ENCODE results near the gene LMTK3. TPM values are rescaled to one million over a fixed set of nuclear protein-coding genes. Genes with fewer than 3 reads are reported as not detected.
"Not testable (repeated sequence)": the region's sequence is repeated elsewhere in the genome, so short reads cannot be mapped to it uniquely, and the experiment has no call there.

Gene LMTK3
- total and polyA plus RNA-seq, 10 donors, result 0.29 to 4.2 (median 1.3) TPM

GRCh38 chr19:48524221-48524620, 12.6 kb upstream of the LMTK3 start:
- Histone ChIP-seq H3K4me3 (no peak overlapping the region), H3K36me3 (no peaks in the 10 kb centered on the region), H3K9me3 (peaks cover 0 to 54% (median 48%) of the 10 kb centered on the region in 8 donors), H3K27ac (no peak overlapping the region), H3K27me3 (replicated peaks in 1 of 7) (peaks cover 0 to 6% (median 0%) of the 10 kb centered on the region in 7 donors), H3K4me1 (no peaks in the 10 kb centered on the region)
- intact Hi-C loops (cut with DNase I; ENCODE audit: low total_unique reads), result no loop called here
- TF ChIP-seq POLR2AphosphoS5 (IDR thresholded peaks at IDR 0.05), result no peak
- TF ChIP-seq CTCF (IDR thresholded peaks at IDR 0.05 in 8 of 11, conservative IDR thresholded peaks at IDR 0.05 in 3 of 11), result no peak
- TF ChIP-seq POLR2A (IDR thresholded peaks at IDR 0.05), result no peak
- 73 to 95% (median 83%) methylated on average over 2 of the region's 2 CpGs for WGBS, 5 donors
- no peak for DNase-seq

GRCh38 chr19:48520134-48520533, 8.5 kb upstream of the LMTK3 start:
- no peaks in the 10 kb centered on the region for H3K36me3 ChIP-seq
- intact Hi-C loops (cut with DNase I; ENCODE audit: low total_unique reads), result no loop called here

GRCh38 chr19:48519426-48519825, 7.8 kb upstream of the LMTK3 start:
- H3K4me3 ChIP-seq; DNase-seq; intact Hi-C loops (cut with DNase I; ENCODE audit: low total_unique reads); H3K27ac ChIP-seq; H3K36me3 ChIP-seq; H3K9me3 ChIP-seq; H3K27me3 ChIP-seq (replicated peaks in 1 of 7); H3K4me1 ChIP-seq: not testable (repeated sequence)
- WGBS, 5 donors, result 82 to 93% (median 90%) methylated on average over 4 of the region's 4 CpGs

More at GRCh38 chr19:48520134-48520533, 8.5 kb upstream of the LMTK3 start:
- 70 to 86% (median 80%) methylated on average over 4 of the region's 4 CpGs for WGBS, 5 donors
- Histone ChIP-seq H3K4me1 (no peaks in the 10 kb centered on the region), H3K27me3 (replicated peaks in 1 of 7) (peaks cover 0 to 6% (median 0%) of the 10 kb centered on the region in 7 donors), H3K4me3 (no peak overlapping the region), H3K9me3 (peaks cover 0 to 16% (median 13%) of the 10 kb centered on the region in 8 donors), H3K27ac (no peak overlapping the region)
- no peak for DNase-seq
- TF ChIP-seq POLR2AphosphoS5 (IDR thresholded peaks at IDR 0.05) (no peak), POLR2A (IDR thresholded peaks at IDR 0.05) (no peak), CTCF (IDR thresholded peaks at IDR 0.05 in 8 of 11, conservative IDR thresholded peaks at IDR 0.05 in 3 of 11) (no peak)

- DNase-seq, result no peak
- H3K9me3 ChIP-seq, result no peaks in the 10 kb centered on the region
- H3K36me3 ChIP-seq, result no peaks in the 10 kb centered on the region
- 71 to 88% (median 78%) methylated on average over 3 of the region's 3 CpGs for WGBS, 5 donors
- H3K27me3 ChIP-seq (replicated peaks in 1 of 7), result peaks cover 0 to 11% (median 6%) of the 10 kb centered on the region in 7 donors
- H3K4me3 ChIP-seq, result no peak overlapping the region
- no peak overlapping the region for H3K27ac ChIP-seq
- intact Hi-C loops (cut with DNase I; ENCODE audit: low total_unique reads), result no loop called here
- H3K4me1 ChIP-seq, result peaks cover 0 to 12% (median 9%) of the 10 kb centered on the region in 6 donors
- TF ChIP-seq POLR2AphosphoS5 (IDR thresholded peaks at IDR 0.05) (no peak), POLR2A (IDR thresholded peaks at IDR 0.05) (no peak), CTCF (IDR thresholded peaks at IDR 0.05 in 8 of 11, conservative IDR thresholded peaks at IDR 0.05 in 3 of 11) (no peak)
Measured at GRCh38 chr19:48518207-48518606, 6.6 kb upstream of the LMTK3 start.

- 75 to 91% (median 81%) methylated on average over 8 of the region's 8 CpGs for WGBS, 5 donors
- intact Hi-C loops (cut with DNase I; ENCODE audit: low total_unique reads), result no loop called here
Measured at GRCh38 chr19:48516536-48516935, 4.9 kb upstream of the LMTK3 start.

More at GRCh38 chr19:48516536-48516935, 4.9 kb upstream of the LMTK3 start:
- no peaks in the 10 kb centered on the region for H3K9me3 ChIP-seq
- peaks cover 0 to 28% (median 26%) of the 10 kb centered on the region in 6 donors for H3K4me1 ChIP-seq
- no peak overlapping the region for H3K4me3 ChIP-seq
- no peaks in the 10 kb centered on the region for H3K36me3 ChIP-seq
- H3K27me3 ChIP-seq (replicated peaks in 1 of 7), result peaks cover 0 to 28% (median 21%) of the 10 kb centered on the region in 7 donors
- no peak overlapping the region for H3K27ac ChIP-seq
- DNase-seq, result no peak
- TF ChIP-seq CTCF (IDR thresholded peaks at IDR 0.05 in 8 of 11, conservative IDR thresholded peaks at IDR 0.05 in 3 of 11) (no peak), POLR2AphosphoS5 (IDR thresholded peaks at IDR 0.05) (no peak), POLR2A (IDR thresholded peaks at IDR 0.05) (no peak)
